Right atrium auricular region (tissue), 2 donors: ENCODE results near the gene DDX10. TPM values are rescaled to one million over a fixed set of nuclear protein-coding genes. Genes with fewer than 3 reads are reported as not detected.
"Not testable (repeated sequence)": the region's sequence is repeated elsewhere in the genome, so short reads cannot be mapped to it uniquely, and the experiment has no call there.

Experiments
- DNase-seq: peaks from one replicate; pipeline ENCODE4 v3.0.0-alpha.2; 2019; ENCODE audit warnings: low spot score
- H3K27ac ChIP-seq, 2 donors: fragments of 200-600 bp; sonication (generic); 1 replicate in 1 of 2; 2 replicates in 1 of 2; pipeline ENCODE4 v1.5.1; 2016 to 2019
- H3K27me3 ChIP-seq, 2 donors: fragments of 200-600 bp; sonication (generic); one replicate each; pipeline versions ENCODE4 v1.5.1 to v1.6.0; 2017 to 2019
- H3K36me3 ChIP-seq: fragments of 200-600 bp; sonication (generic); one replicate; pipeline ENCODE4 v1.5.1; 2016
- H3K4me1 ChIP-seq, 2 donors: fragments of 200-600 bp; sonication (generic); one replicate each; pipeline versions ENCODE4 v1.5.1 to v1.6.0; 2017 to 2019
- H3K4me3 ChIP-seq, 2 donors: fragments of 200-600 bp; sonication (generic); 1 replicate in 1 of 2; 2 replicates in 1 of 2; pipeline ENCODE4 v1.5.1; 2017 to 2019; ENCODE audit warnings: mild to moderate bottlenecking in 1 of 2, moderate library complexity in 1 of 2
- H3K9me3 ChIP-seq, 2 donors: fragments of 200-600 bp; sonication (generic); one replicate each; pipeline ENCODE4 v1.5.1; 2019
- total RNA-seq, 2 donors: library from RNA; depleted of rRNA; stranded (reverse); fragments of >200 nt; gene quantifications; one replicate each; pipeline ENCODE4 v1.1.0, GENCODE V29; 2016
- TF ChIP-seq, protein P1 (sequence below), 2 donors: fragments of 200-600 bp; sonication (generic); IDR thresholded peaks; one replicate each; pipeline ENCODE4 v1.5.1; 2019; ENCODE audit warnings: antibody characterized with exemption in 2 of 2

The DDX10 gene
- total RNA-seq, 2 donors from 2014 or later: 11.8 to 13.1 TPM

GRCh38 chr11:108733479-108734116, 68.7 kb downstream of the DDX10 start:
- H3K36me3 ChIP-seq: no peaks in the 10 kb centered on the region
- H3K4me3 ChIP-seq: no peak overlapping the region
- H3K27ac ChIP-seq: no peak overlapping the region
- no peak for DNase-seq
- TF ChIP-seq, protein P1, sequence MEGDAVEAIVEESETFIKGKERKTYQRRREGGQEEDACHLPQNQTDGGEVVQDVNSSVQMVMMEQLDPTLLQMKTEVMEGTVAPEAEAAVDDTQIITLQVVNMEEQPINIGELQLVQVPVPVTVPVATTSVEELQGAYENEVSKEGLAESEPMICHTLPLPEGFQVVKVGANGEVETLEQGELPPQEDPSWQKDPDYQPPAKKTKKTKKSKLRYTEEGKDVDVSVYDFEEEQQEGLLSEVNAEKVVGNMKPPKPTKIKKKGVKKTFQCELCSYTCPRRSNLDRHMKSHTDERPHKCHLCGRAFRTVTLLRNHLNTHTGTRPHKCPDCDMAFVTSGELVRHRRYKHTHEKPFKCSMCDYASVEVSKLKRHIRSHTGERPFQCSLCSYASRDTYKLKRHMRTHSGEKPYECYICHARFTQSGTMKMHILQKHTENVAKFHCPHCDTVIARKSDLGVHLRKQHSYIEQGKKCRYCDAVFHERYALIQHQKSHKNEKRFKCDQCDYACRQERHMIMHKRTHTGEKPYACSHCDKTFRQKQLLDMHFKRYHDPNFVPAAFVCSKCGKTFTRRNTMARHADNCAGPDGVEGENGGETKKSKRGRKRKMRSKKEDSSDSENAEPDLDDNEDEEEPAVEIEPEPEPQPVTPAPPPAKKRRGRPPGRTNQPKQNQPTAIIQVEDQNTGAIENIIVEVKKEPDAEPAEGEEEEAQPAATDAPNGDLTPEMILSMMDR (IDR thresholded peaks at IDR 0.05): no peak
- H3K4me1 ChIP-seq: peaks cover 0 to 15% of the 10 kb centered on the region in 2 donors
- H3K9me3 ChIP-seq: no peaks in the 10 kb centered on the region
- H3K27me3 ChIP-seq: no peaks in the 10 kb centered on the region

DNA sequence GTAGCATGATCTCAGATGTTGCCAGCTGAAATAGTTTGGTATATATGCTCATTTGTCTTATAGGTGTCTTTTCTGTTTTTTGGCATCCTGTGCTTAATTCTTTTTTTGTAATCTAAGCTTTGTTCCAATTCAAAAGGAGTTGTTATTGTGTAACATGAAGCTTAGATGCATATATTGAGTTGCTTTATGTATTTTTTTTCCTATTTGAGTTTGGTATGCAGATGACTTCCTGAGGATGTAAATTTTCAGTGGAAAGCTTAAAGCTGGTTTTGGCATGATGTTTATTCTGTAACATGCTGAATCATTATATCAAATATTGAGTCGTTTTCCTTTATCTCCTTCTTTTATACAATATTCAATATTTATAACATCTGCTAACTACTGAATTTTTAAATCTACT, 69.4 kb downstream of the DDX10 start:
- TF ChIP-seq, protein P1 (IDR thresholded peaks at IDR 0.05): no peak
- no peak for DNase-seq
- H3K4me3 ChIP-seq: no peak overlapping the region

DNA sequence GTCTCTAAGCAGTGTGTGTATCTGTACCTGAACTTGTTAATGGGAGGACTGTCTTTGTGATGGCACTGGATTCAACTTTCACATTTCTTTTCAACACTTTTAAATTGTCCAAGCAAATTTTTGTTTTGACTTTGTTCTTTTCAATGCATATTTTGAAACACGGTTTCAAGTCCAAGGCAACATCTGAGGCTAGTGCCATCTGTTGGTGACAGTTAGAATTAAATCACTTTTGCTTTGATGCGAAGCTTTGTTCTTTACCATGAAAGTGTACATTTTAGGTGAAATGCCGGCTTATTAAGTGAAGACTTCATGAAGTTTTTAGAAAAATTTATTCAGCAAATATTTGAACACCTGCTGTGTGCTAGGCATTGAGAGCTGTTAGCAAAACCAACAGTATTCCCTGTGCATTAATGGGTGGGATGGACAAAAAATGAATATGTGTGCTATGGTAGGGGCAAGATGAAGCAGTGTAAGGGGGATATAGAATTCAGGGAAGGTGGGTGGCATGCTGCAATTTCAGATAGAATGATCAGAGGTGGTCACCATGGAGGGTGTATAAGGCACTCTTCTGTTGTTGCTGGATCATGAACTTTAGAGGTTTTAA, 70.2 kb downstream of the DDX10 start:
- DNase-seq: no peak
- Histone ChIP-seq H3K36me3 (no peaks in the 10 kb centered on the region), H3K27ac (no peak overlapping the region), H3K9me3 (no peaks in the 10 kb centered on the region), H3K4me1 (peaks cover 0 to 15% of the 10 kb centered on the region in 2 donors), H3K4me3 (no peak overlapping the region), H3K27me3 (no peaks in the 10 kb centered on the region)
- TF ChIP-seq, protein P1 (IDR thresholded peaks at IDR 0.05): peak in 1 of 2 donors; percentile 52

More for the DNA sequence above, 69.4 kb downstream of the DDX10 start:
- no peak overlapping the region for H3K27ac ChIP-seq
- H3K27me3 ChIP-seq: no peaks in the 10 kb centered on the region
- peaks cover 0 to 15% of the 10 kb centered on the region in 2 donors for H3K4me1 ChIP-seq
- no peaks in the 10 kb centered on the region for H3K9me3 ChIP-seq
- H3K36me3 ChIP-seq: no peaks in the 10 kb centered on the region

DNA sequence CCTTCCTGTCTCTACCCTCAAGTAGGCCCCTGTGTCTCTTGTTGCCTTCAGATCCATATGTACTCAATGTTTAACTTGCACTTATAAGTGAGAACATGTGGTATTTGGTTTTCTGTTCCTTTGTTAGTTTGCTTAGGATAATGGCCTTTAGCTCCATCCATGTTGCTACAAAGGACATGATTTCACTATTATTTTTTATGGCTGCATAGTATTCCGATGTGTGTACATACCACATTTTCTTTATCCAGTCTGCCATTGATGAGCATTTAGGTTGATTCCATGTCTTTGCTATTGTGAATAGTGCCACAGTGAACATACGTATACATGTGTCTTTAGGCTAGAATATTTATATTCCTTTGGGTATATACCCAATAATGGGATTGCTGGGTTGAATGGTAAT, 75.3 kb downstream of the DDX10 start:
- not testable (repeated sequence) for H3K4me1 ChIP-seq, H3K4me3 ChIP-seq, H3K27ac ChIP-seq, H3K36me3 ChIP-seq, H3K27me3 ChIP-seq, H3K9me3 ChIP-seq, DNase-seq

- H3K4me3 ChIP-seq: no peak overlapping the region
- no peaks in the 10 kb centered on the region for H3K27me3 ChIP-seq
- H3K9me3 ChIP-seq: no peaks in the 10 kb centered on the region
- no peaks in the 10 kb centered on the region for H3K36me3 ChIP-seq
- TF ChIP-seq, protein P1 (IDR thresholded peaks at IDR 0.05): no peak
- no peaks in the 10 kb centered on the region for H3K4me1 ChIP-seq
- DNase-seq: no peak
- H3K27ac ChIP-seq: no peak overlapping the region
Measured at GRCh38 chr11:108743851-108744250, 79.0 kb downstream of the DDX10 start.

- Histone ChIP-seq H3K36me3 (no peaks in the 10 kb centered on the region), H3K27me3 (no peaks in the 10 kb centered on the region), H3K4me3 (no peak overlapping the region), H3K27ac (no peak overlapping the region), H3K4me1 (no peaks in the 10 kb centered on the region), H3K9me3 (no peaks in the 10 kb centered on the region)
- DNase-seq: no peak
- TF ChIP-seq, protein P1 (IDR thresholded peaks at IDR 0.05): no peak
Measured at GRCh38 chr11:108748968-108749367, 84.1 kb downstream of the DDX10 start.
